Activated B cell treated with CpG ODN at 0.5 μM for 24 hours (primary cell): Measurements from ENCODE around the gene LONRF2. TPM values are rescaled to one million over a fixed set of nuclear protein-coding genes. Genes with fewer than 3 reads are reported as not detected.
"Not testable (repeated sequence)": the region's sequence is repeated elsewhere in the genome, so short reads cannot be mapped to it uniquely, and the experiment has no call there.

ENCODE experiments used
- ATAC-seq: fragments of 200-7000 bp; cut with Tn5 transposase; one replicate; pipeline ENCODE4 v1.10.0; 2021; ENCODE audit warnings: low read depth, mild to moderate bottlenecking, moderate library complexity
- CTCF ChIA-PET: fragments of 350-600 bp; sonication (Branson Sonifier 250); formaldehyde crosslinking; loops from one replicate; lab custom pipeline; 2021; ENCODE audit warnings: antibody characterized with exemption; lab: Charles Lee
- POLR2A ChIA-PET: fragments of 350-600 bp; sonication (Branson Sonifier 250); formaldehyde crosslinking; loops from one replicate; lab custom pipeline; 2021; ENCODE audit warnings: antibody characterized with exemption; lab: Charles Lee
- DNase-seq: peaks from one replicate; pipeline ENCODE4 v3.0.0; 2022
- H3K27ac Mint-ChIP-seq: one replicate; pipeline ENCODE4 v1.8.0; 2020; ENCODE audit warnings: mixed read lengths
- H3K27me3 Mint-ChIP-seq: one replicate; pipeline ENCODE4 v1.8.0; 2021; ENCODE audit warnings: mixed read lengths
- H3K36me3 Mint-ChIP-seq: one replicate; pipeline ENCODE4 v1.8.0; 2021; ENCODE audit warnings: low read depth, mixed read lengths
- H3K4me1 Mint-ChIP-seq: one replicate; pipeline ENCODE4 v1.8.0; 2021; ENCODE audit warnings: mixed read lengths
- H3K4me3 Mint-ChIP-seq: one replicate; pipeline ENCODE4 v1.8.0; 2020; ENCODE audit warnings: mild to moderate bottlenecking, mixed read lengths
- H3K9me3 Mint-ChIP-seq: one replicate; pipeline ENCODE4 v1.8.0; 2020; ENCODE audit warnings: mixed read lengths
- CTCF ChIP-seq: fragments of 200-600 bp; IDR thresholded peaks from one replicate; pipeline ENCODE4 v1.8.0; 2022; ENCODE audit warnings: antibody characterized with exemption, mild to moderate bottlenecking
- intact Hi-C: fragments of 100-400 bp; cut with micrococcal nuclease; formaldehyde crosslinking; loops from one replicate; pipeline ENCODE4 v1.15.1; 2024
- total RNA-seq: library from RNA; stranded (reverse); gene quantifications from 2 replicates; pipeline ENCODE4 v1.2.3, GENCODE V29; 2022

The LONRF2 gene
- total RNA-seq, 1 donor from 2014 or later = 0.09 TPM

- intact Hi-C loops = no loop called here
- Mint-ChIP-seq H3K27ac (no peak overlapping the region), H3K9me3 (peaks cover 17% of the 10 kb centered on the region), H3K4me1 (peaks cover 4% of the 10 kb centered on the region), H3K36me3 (no peaks in the 10 kb centered on the region), H3K4me3 (no peak overlapping the region), H3K27me3 (peaks cover 19% of the 10 kb centered on the region)
- ChIA-PET CTCF (interaction anchor here (2.0 kb wide), 1 partner anchor 23 kb away, joined by 5 read pairs; no protein-coding TSS in a partner anchor), POLR2A (no interaction called here)
- no peak for TF ChIP-seq CTCF
- no peak for ATAC-seq
- no peak for DNase-seq
Observed at GRCh38 chr2:100358554-100358953, 36.3 kb upstream of the LONRF2 start.

GRCh38 chr2:100352521-100352920 is 30.2 kb upstream of the LONRF2 start:
- peaks cover 4% of the 10 kb centered on the region for H3K4me1 Mint-ChIP-seq
- H3K27me3 Mint-ChIP-seq = peaks cover 24% of the 10 kb centered on the region
- ATAC-seq (no peak), DNase-seq (no peak)
- no peaks in the 10 kb centered on the region for H3K36me3 Mint-ChIP-seq
- ChIA-PET POLR2A (no interaction called here), CTCF (no interaction called here)
- H3K9me3 Mint-ChIP-seq = peaks cover 10% of the 10 kb centered on the region
- intact Hi-C loops = no loop called here
- no peak overlapping the region for H3K4me3 Mint-ChIP-seq
- H3K27ac Mint-ChIP-seq = no peak overlapping the region
- no peak for TF ChIP-seq CTCF

GRCh38 chr2:100350661-100351185 is 28.4 kb upstream of the LONRF2 start:
- Mint-ChIP-seq H3K9me3 (peaks cover 4% of the 10 kb centered on the region), H3K4me3 (no peak overlapping the region), H3K27ac (no peak overlapping the region), H3K27me3 (peaks cover 21% of the 10 kb centered on the region), H3K4me1 (no peaks in the 10 kb centered on the region), H3K36me3 (no peaks in the 10 kb centered on the region)
- DNase-seq (no peak), ATAC-seq (no peak)
- ChIA-PET CTCF (no interaction called here), POLR2A (no interaction called here)
- intact Hi-C loops = no loop called here
- TF ChIP-seq CTCF = no peak

- DNase-seq, H3K36me3 Mint-ChIP-seq, H3K4me3 Mint-ChIP-seq, intact Hi-C loops, ATAC-seq, CTCF ChIA-PET, POLR2A ChIA-PET, H3K4me1 Mint-ChIP-seq, H3K27ac Mint-ChIP-seq: not testable (repeated sequence)
- peaks cover 26% of the 10 kb centered on the region for H3K27me3 Mint-ChIP-seq
- peaks cover 17% of the 10 kb centered on the region for H3K9me3 Mint-ChIP-seq
Observed at GRCh38 chr2:100345144-100345543, 22.8 kb upstream of the LONRF2 start.

- no peak for ATAC-seq
Observed at GRCh38 chr2:100344433-100344832, 22.1 kb upstream of the LONRF2 start.

GRCh38 chr2:100342466-100342865 is 20.2 kb upstream of the LONRF2 start:
- peaks cover 23% of the 10 kb centered on the region for H3K27me3 Mint-ChIP-seq
- DNase-seq, intact Hi-C loops, H3K27ac Mint-ChIP-seq, H3K36me3 Mint-ChIP-seq, CTCF ChIA-PET, POLR2A ChIA-PET, ATAC-seq, H3K4me1 Mint-ChIP-seq, H3K4me3 Mint-ChIP-seq: not testable (repeated sequence)
- H3K9me3 Mint-ChIP-seq = peaks cover 13% of the 10 kb centered on the region

More at GRCh38 chr2:100344433-100344832, 22.1 kb upstream of the LONRF2 start:
- intact Hi-C loops = no loop called here
- POLR2A ChIA-PET = no interaction called here
- Mint-ChIP-seq H3K36me3 (no peaks in the 10 kb centered on the region), H3K27ac (no peak overlapping the region), H3K9me3 (peaks cover 14% of the 10 kb centered on the region), H3K4me1 (no peaks in the 10 kb centered on the region), H3K27me3 (peaks cover 25% of the 10 kb centered on the region), H3K4me3 (no peak overlapping the region)
- CTCF ChIA-PET = no interaction called here
- no peak for TF ChIP-seq CTCF
- DNase-seq = no peak
